Activated T-cell treated with anti-CD3 and anti-CD28 coated beads, Interleukin-2, amount 50 U/mL, for 48 hours (primary cell): ENCODE measurements around the gene ZFYVE19.

Experiments used
- DNase-seq, 2 experiments: peaks; one replicate each; pipeline ENCODE4 v3.0.0-alpha.2; 2020

The ZFYVE19 gene

GRCh38 chr15:40776537-40777141 lies 30.2 kb upstream of the ZFYVE19 start:
- DNase-seq = peak in 1 of 2 experiments; percentile 68

- DNase-seq = peak; percentile 81 to 85
Observed at GRCh38 chr15:40782609-40783227, 24.2 kb upstream of the ZFYVE19 start.

GRCh38 chr15:40785164-40785563 lies 21.7 kb upstream of the ZFYVE19 start:
- no peak for DNase-seq

GRCh38 chr15:40785814-40786213 lies 21.1 kb upstream of the ZFYVE19 start:
- no peak for DNase-seq

- DNase-seq = peak; percentile 64 to 74
Observed at GRCh38 chr15:40787344-40787841, 19.5 kb upstream of the ZFYVE19 start.

- no peak for DNase-seq
Observed at GRCh38 chr15:40787991-40788390, 18.9 kb upstream of the ZFYVE19 start.

GRCh38 chr15:40789119-40789518 lies 17.8 kb upstream of the ZFYVE19 start:
- no peak for DNase-seq

- no peak for DNase-seq
Observed at GRCh38 chr15:40789999-40790398, 16.9 kb upstream of the ZFYVE19 start.

GRCh38 chr15:40790718-40791117 lies 16.2 kb upstream of the ZFYVE19 start:
- no peak for DNase-seq

- DNase-seq = no peak
Observed at GRCh38 chr15:40792394-40792793, 14.5 kb upstream of the ZFYVE19 start.

GRCh38 chr15:40793216-40793989 lies 13.5 kb upstream of the ZFYVE19 start:
- DNase-seq = peak; percentile 64 to 65

GRCh38 chr15:40796041-40796440 lies 10.8 kb upstream of the ZFYVE19 start:
- DNase-seq = no peak

- DNase-seq = no peak
Observed at GRCh38 chr15:40796512-40796911, 10.4 kb upstream of the ZFYVE19 start.

GRCh38 chr15:40799523-40799922 lies 7.4 kb upstream of the ZFYVE19 start:
- DNase-seq = no peak

- DNase-seq = no peak
Observed at GRCh38 chr15:40803076-40803475, 3.8 kb upstream of the ZFYVE19 start.

GRCh38 chr15:40803688-40804087 lies 3.2 kb upstream of the ZFYVE19 start:
- DNase-seq = no peak

- DNase-seq = no peak
Observed at GRCh38 chr15:40806672-40807027, 239 bp upstream of the ZFYVE19 start.

- DNase-seq = peak in 1 of 2 experiments; percentile 22
Observed at GRCh38 chr15:40807888-40808461, 1.1 kb downstream of the ZFYVE19 start.

GRCh38 chr15:40808861-40809450 lies 2.1 kb downstream of the ZFYVE19 start:
- DNase-seq = no peak

GRCh38 chr15:40812721-40813425 lies 6.0 kb downstream of the ZFYVE19 start:
- DNase-seq = no peak

- no peak for DNase-seq
Observed at GRCh38 chr15:40815042-40815698, 8.3 kb downstream of the ZFYVE19 start.

- DNase-seq = no peak
Observed at GRCh38 chr15:40819048-40819447, 12.2 kb downstream of the ZFYVE19 start.
